Gastroesophageal sphincter (tissue), 4 donors: ENCODE results near the gene RTN4RL1. TPM values are rescaled to one million over a fixed set of nuclear protein-coding genes. Genes with fewer than 3 reads are reported as not detected.

Source experiments
- ATAC-seq: fragments of 150-250 bp; one replicate; pipeline ENCODE4 v1.9.1; 2016; ENCODE audit warnings: mild to moderate bottlenecking, moderate library complexity
- H3K27ac ChIP-seq, 4 donors: fragments of 200-600 bp; sonication (generic) in 3 of 4; 1 replicate in 3 of 4; 2 replicates in 1 of 4; pipeline ENCODE4 v1.5.1; 2016 to 2019
- H3K27me3 ChIP-seq: fragments of 200-600 bp; sonication (generic); one replicate; pipeline ENCODE4 v1.5.1; 2019
- H3K36me3 ChIP-seq, 2 donors: fragments of 200-600 bp; sonication (generic); one replicate each; pipeline ENCODE4 v1.5.1; 2019; ENCODE audit warnings: control low read depth in 1 of 2
- H3K4me1 ChIP-seq, 3 donors: fragments of 200-600 bp; sonication (generic); 1 replicate in 2 of 3; 2 replicates in 1 of 3; pipeline ENCODE4 v1.5.1; 2016 to 2019; ENCODE audit warnings: control low read depth in 2 of 3
- H3K4me3 ChIP-seq, 2 donors: fragments of 200-600 bp; sonication (generic); one replicate each; pipeline ENCODE4 v1.5.1; 2019; ENCODE audit warnings: mild to moderate bottlenecking in 1 of 2, moderate library complexity in 1 of 2
- H3K9me3 ChIP-seq, 3 donors: fragments of 200-600 bp; sonication (generic); one replicate each; pipeline ENCODE4 v1.5.1; 2017 to 2019; ENCODE audit warnings: control low read depth in 2 of 3
- CTCF ChIP-seq, 4 experiments: fragments of 200-600 bp in 2 of 4; fragments of 450-650 bp in 2 of 4; sonication (generic) in 1 of 4; IDR thresholded peaks; one replicate each; pipeline ENCODE4 v1.5.1; 2017 to 2019; ENCODE audit warnings: antibody characterized with exemption in 4 of 4, mild to moderate bottlenecking in 2 of 4, moderate library complexity in 2 of 4
- EP300 ChIP-seq: sonication (generic); formaldehyde crosslinking; IDR thresholded peaks from one replicate; pipeline ENCODE4 v1.6.1; 2017; ENCODE audit warnings: antibody characterized with exemption, mild to moderate bottlenecking
- POLR2A ChIP-seq, 2 donors: fragments of 450-650 bp; IDR thresholded peaks; one replicate each; pipeline ENCODE4 v1.6.1; 2017; ENCODE audit warnings: antibody characterized with exemption in 2 of 2, mild to moderate bottlenecking in 2 of 2, moderate library complexity in 1 of 2
- POLR2AphosphoS5 ChIP-seq: sonication (generic); formaldehyde crosslinking; IDR thresholded peaks from one replicate; pipeline ENCODE4 v1.6.1; 2017; ENCODE audit warnings: antibody characterized with exemption
- WGBS, 2 donors: methylation state at CpG; one replicate each; pipeline ENCODE4 v1.1.5; 2018; ENCODE audit warnings: low coverage in 1 of 2; 5-methylcytosine and 5-hydroxymethylcytosine counted together
- total RNA-seq, 4 donors: library from RNA; depleted of rRNA; stranded (reverse); fragments of >200 nt; gene quantifications; one replicate each; pipeline ENCODE4 v1.1.0, GENCODE V29; 2016

RTN4RL1 gene
- total RNA-seq, 4 donors from 2014 or later = 0.58 to 0.81 (median 0.72) TPM; not detected in 1

DNA sequence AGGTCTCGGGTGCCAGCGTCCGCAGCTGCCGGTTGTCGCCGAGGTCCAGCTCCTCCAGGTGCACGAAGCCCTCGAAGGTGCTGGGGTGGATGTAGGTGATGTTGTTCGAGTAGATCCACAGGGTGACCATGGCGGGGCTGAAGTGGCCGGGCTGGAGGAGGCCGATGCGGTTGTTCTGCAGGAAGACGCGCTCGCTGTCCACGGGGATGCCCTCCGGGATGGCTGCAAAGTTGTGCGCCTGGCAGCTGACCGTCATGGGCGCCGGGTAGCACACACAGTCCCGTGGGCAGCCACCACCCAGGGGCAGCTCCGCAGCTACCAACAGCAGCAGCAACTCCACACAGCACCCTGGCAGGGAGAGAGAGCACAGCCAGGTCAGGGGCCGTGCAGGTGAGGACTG, 87.7 kb downstream of the RTN4RL1 start:
- Histone ChIP-seq H3K4me1 (peaks cover 0 to 16% (median 2%) of the 10 kb centered on the region in 3 donors), H3K4me3 (no peak overlapping the region), H3K27me3 (peaks cover 5% of the 10 kb centered on the region), H3K36me3 (no peaks in the 10 kb centered on the region), H3K9me3 (no peaks in the 10 kb centered on the region), H3K27ac (no peak overlapping the region)
- WGBS, 2 donors = no CpG with 5 or more reads among the region's 25 CpGs
- no peak for ATAC-seq
- TF ChIP-seq CTCF (IDR thresholded peaks at IDR 0.05) (no peak), POLR2A (IDR thresholded peaks at IDR 0.05) (no peak), POLR2AphosphoS5 (no peak), EP300 (no peak)

- peaks cover 5% of the 10 kb centered on the region for H3K27me3 ChIP-seq
- WGBS, 2 donors = no CpG with 5 or more reads among the region's 28 CpGs
- ATAC-seq = no peak
- H3K9me3 ChIP-seq = no peaks in the 10 kb centered on the region
- no peak overlapping the region for H3K4me3 ChIP-seq
- H3K4me1 ChIP-seq = peaks cover 0 to 23% (median 8%) of the 10 kb centered on the region in 3 donors
- no peak overlapping the region for H3K27ac ChIP-seq
- H3K36me3 ChIP-seq = no peaks in the 10 kb centered on the region
- TF ChIP-seq POLR2AphosphoS5 (no peak), EP300 (no peak), CTCF (IDR thresholded peaks at IDR 0.05) (no peak), POLR2A (IDR thresholded peaks at IDR 0.05) (no peak)
These were observed 88.4 kb downstream of the RTN4RL1 start for GRCh38 chr17:1936766-1937165.

GRCh38 chr17:1934901-1935300, 90.2 kb downstream of the RTN4RL1 start:
- WGBS, 2 donors = 60 to 100% methylated on average over 1 to 2 of the region's 17 CpGs
- no peak for ATAC-seq
- Histone ChIP-seq H3K4me3 (no peak overlapping the region), H3K27ac (no peak overlapping the region), H3K4me1 (peaks cover 0 to 15% (median 8%) of the 10 kb centered on the region in 3 donors), H3K36me3 (no peaks in the 10 kb centered on the region), H3K27me3 (no peaks in the 10 kb centered on the region), H3K9me3 (no peaks in the 10 kb centered on the region)
- no peak for TF ChIP-seq EP300
- no peak for TF ChIP-seq CTCF (IDR thresholded peaks at IDR 0.05)
- TF ChIP-seq POLR2A (IDR thresholded peaks at IDR 0.05) = no peak
- no peak for TF ChIP-seq POLR2AphosphoS5

GRCh38 chr17:1933875-1934715, 91.0 kb downstream of the RTN4RL1 start:
- TF ChIP-seq POLR2A (IDR thresholded peaks at IDR 0.05) = no peak
- no peak for TF ChIP-seq POLR2AphosphoS5
- TF ChIP-seq CTCF (IDR thresholded peaks at IDR 0.05) = no peak
- TF ChIP-seq EP300 = no peak
- 61 to 81% methylated on average over 3 to 7 of the region's 27 CpGs for WGBS, 2 donors

More at GRCh38 chr17:1933875-1934715, 91.0 kb downstream of the RTN4RL1 start:
- Histone ChIP-seq H3K4me1 (peaks cover 0 to 13% (median 8%) of the 10 kb centered on the region in 3 donors), H3K27ac (no peak overlapping the region), H3K27me3 (no peaks in the 10 kb centered on the region), H3K9me3 (no peaks in the 10 kb centered on the region), H3K4me3 (no peak overlapping the region), H3K36me3 (no peaks in the 10 kb centered on the region)
- ATAC-seq = no peak
